HG02571 (cell line): ENCODE measurements around the gene ADK.
"Not testable (repeated sequence)": the region's sequence is repeated elsewhere in the genome, so short reads cannot be mapped to it uniquely, and the experiment has no call there.

Experiments used
- ATAC-seq: cut with Tn5 transposase; IDR thresholded peaks from one replicate; pipeline ENCODE4 v1.9.1; 2021; ENCODE audit warnings: mild to moderate bottlenecking, moderate library complexity; ENCODE audit not compliant: unreplicated experiment

Gene ADK

GRCh38 chr10:74460812-74461211 lies 309.8 kb downstream of the ADK start:
- no peak for ATAC-seq

- ATAC-seq, result no peak
Measured at GRCh38 chr10:74474022-74474713, 323.1 kb downstream of the ADK start.

- not testable (repeated sequence) for ATAC-seq
Measured at GRCh38 chr10:74476162-74476706, 325.2 kb downstream of the ADK start.

GRCh38 chr10:74480778-74481177 lies 329.8 kb downstream of the ADK start:
- ATAC-seq, result no peak

GRCh38 chr10:74483356-74483755 lies 332.3 kb downstream of the ADK start:
- no peak for ATAC-seq

GRCh38 chr10:74485283-74485682 lies 334.3 kb downstream of the ADK start:
- no peak for ATAC-seq

GRCh38 chr10:74486659-74487058 lies 335.6 kb downstream of the ADK start:
- no peak for ATAC-seq

GRCh38 chr10:74488907-74489306 lies 337.9 kb downstream of the ADK start:
- no peak for ATAC-seq

GRCh38 chr10:74490551-74490950 lies 339.5 kb downstream of the ADK start:
- no peak for ATAC-seq

- ATAC-seq, result no peak
Measured at GRCh38 chr10:74491014-74491413, 340.0 kb downstream of the ADK start.

GRCh38 chr10:74496276-74496675 lies 345.3 kb downstream of the ADK start:
- ATAC-seq, result not testable (repeated sequence)

GRCh38 chr10:74498664-74499063 lies 347.6 kb downstream of the ADK start:
- ATAC-seq, result not testable (repeated sequence)

GRCh38 chr10:74500026-74500704 lies 349.1 kb downstream of the ADK start:
- ATAC-seq, result no peak

GRCh38 chr10:74500816-74501215 lies 349.8 kb downstream of the ADK start:
- no peak for ATAC-seq

GRCh38 chr10:74502963-74503608 lies 352.1 kb downstream of the ADK start:
- ATAC-seq, result no peak

GRCh38 chr10:74507951-74508350 lies 356.9 kb downstream of the ADK start:
- ATAC-seq, result no peak

GRCh38 chr10:74510594-74510993 lies 359.6 kb downstream of the ADK start:
- ATAC-seq, result no peak

GRCh38 chr10:74511051-74511450 lies 360.0 kb downstream of the ADK start:
- no peak for ATAC-seq

- ATAC-seq, result no peak
Measured at GRCh38 chr10:74514322-74514721, 363.3 kb downstream of the ADK start.

- ATAC-seq, result no peak
Measured at GRCh38 chr10:74518061-74518460, 367.0 kb downstream of the ADK start.

GRCh38 chr10:74521526-74521925 lies 370.5 kb downstream of the ADK start:
- ATAC-seq, result no peak

GRCh38 chr10:74523199-74523598 lies 372.2 kb downstream of the ADK start:
- no peak for ATAC-seq
